GM12872 (cell line): Measurements from ENCODE around the gene ZCCHC24.

Experiments
- CTCF ChIP-seq: IDR thresholded peaks from 3 replicates; pipeline ENCODE4 v1.5.1; 2011; ENCODE audit warnings: low read depth, mild to moderate bottlenecking, low read length, moderate library complexity; ENCODE audit not compliant: insufficient read depth

The ZCCHC24 gene

GRCh38 chr10:79407423-79407796 lies 38.0 kb downstream of the ZCCHC24 start:
- TF ChIP-seq CTCF: no peak

GRCh38 chr10:79406683-79407422 lies 38.6 kb downstream of the ZCCHC24 start:
- no peak for TF ChIP-seq CTCF

GRCh38 chr10:79405995-79406515 lies 39.4 kb downstream of the ZCCHC24 start:
- no peak for TF ChIP-seq CTCF

GRCh38 chr10:79405221-79405994 lies 40.0 kb downstream of the ZCCHC24 start:
- no peak for TF ChIP-seq CTCF

GRCh38 chr10:79404690-79405131 lies 40.7 kb downstream of the ZCCHC24 start:
- no peak for TF ChIP-seq CTCF

GRCh38 chr10:79404231-79404609 lies 41.2 kb downstream of the ZCCHC24 start:
- TF ChIP-seq CTCF: no peak

GRCh38 chr10:79403441-79404230 lies 41.8 kb downstream of the ZCCHC24 start:
- no peak for TF ChIP-seq CTCF
